Fibroblast of pulmonary artery (primary cell): Measurements from ENCODE around the gene WDR54.
"Not testable (repeated sequence)": the region's sequence is repeated elsewhere in the genome, so short reads cannot be mapped to it uniquely, and the experiment has no call there.

Experiments
- DNase-seq: peaks from one replicate; pipeline ENCODE4 v3.0.0-alpha.2; 2010; ENCODE audit warnings: low read depth
- H3K4me3 ChIP-seq: replicated peaks from 2 replicates; pipeline ENCODE4 v1.5.1; 2011; ENCODE audit warnings: low read depth, mild to moderate bottlenecking, control low read depth, low read length, moderate library complexity
- CTCF ChIP-seq: IDR thresholded peaks from 2 replicates; pipeline ENCODE4 v1.5.1; 2011; ENCODE audit warnings: mild to moderate bottlenecking, control low read depth, low read length, inconsistent platforms; ENCODE audit errors: missing control alignments

The WDR54 gene

GRCh38 chr2:74415762-74416395 lies 5.7 kb upstream of the WDR54 start:
- H3K4me3 ChIP-seq, result peak overlapping the region; percentile 17
- TF ChIP-seq CTCF, result no peak
- DNase-seq, result no peak

DNA sequence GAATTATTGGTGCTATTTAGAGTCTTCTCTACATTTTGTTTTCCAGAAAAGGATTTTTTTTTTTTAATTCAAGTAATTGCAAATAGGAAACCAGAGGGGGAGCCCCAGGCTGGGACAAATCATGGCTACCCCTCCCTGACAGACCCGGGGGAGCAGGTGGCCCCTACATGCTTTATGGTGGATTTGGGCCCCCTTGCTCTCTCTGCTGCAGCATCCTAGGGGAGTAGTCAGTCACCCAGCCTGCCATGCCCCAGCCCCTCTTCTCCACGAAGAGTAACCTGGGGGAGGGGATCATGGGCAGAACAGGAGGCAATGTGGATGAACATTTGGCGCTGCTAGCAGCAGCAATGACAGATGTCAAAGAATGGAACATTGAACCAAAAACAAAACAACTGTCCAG lies 4.8 kb upstream of the WDR54 start:
- DNase-seq, result no peak
- no peak for TF ChIP-seq CTCF
- H3K4me3 ChIP-seq, result no peak overlapping the region

- no peak for TF ChIP-seq CTCF
- no peak overlapping the region for H3K4me3 ChIP-seq
- DNase-seq, result no peak
These were observed 4.3 kb upstream of the WDR54 start for GRCh38 chr2:74417197-74417596.

DNA sequence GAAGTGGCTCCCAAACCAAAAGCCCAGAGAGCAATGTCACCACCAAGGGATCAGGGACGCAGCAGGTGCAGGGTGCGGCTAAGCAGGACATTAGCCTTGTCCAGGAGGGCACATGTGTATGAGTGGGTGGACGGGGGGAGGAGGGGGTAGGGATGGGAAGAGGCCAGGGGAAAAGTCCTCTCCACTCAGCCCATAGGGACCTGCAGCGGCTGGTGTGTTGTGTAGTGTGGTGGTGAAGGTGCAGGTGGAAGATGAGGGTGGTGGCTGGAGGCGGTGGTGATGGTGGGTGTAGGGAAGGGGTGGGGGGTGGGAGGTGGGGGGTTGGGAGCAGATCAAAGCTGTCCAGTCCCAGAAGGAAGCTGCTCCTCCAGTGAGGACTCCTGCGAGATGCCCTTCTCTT lies 3.8 kb upstream of the WDR54 start:
- DNase-seq, result no peak
- no peak overlapping the region for H3K4me3 ChIP-seq
- no peak for TF ChIP-seq CTCF

GRCh38 chr2:74418312-74418711 lies 3.2 kb upstream of the WDR54 start:
- no peak overlapping the region for H3K4me3 ChIP-seq
- no peak for DNase-seq
- TF ChIP-seq CTCF, result no peak

GRCh38 chr2:74419345-74419744 lies 2.2 kb upstream of the WDR54 start:
- DNase-seq, result no peak
- H3K4me3 ChIP-seq, result no peak overlapping the region
- TF ChIP-seq CTCF, result no peak

GRCh38 chr2:74420006-74420405 lies 1.5 kb upstream of the WDR54 start:
- no peak for DNase-seq
- no peak for TF ChIP-seq CTCF
- no peak overlapping the region for H3K4me3 ChIP-seq

- H3K4me3 ChIP-seq, result peak overlapping the region; percentile 87
- not testable (repeated sequence) for DNase-seq
These were observed 957 bp upstream of the WDR54 start for GRCh38 chr2:74420443-74421103.
